ENCODE data around the gene MACROD1. TPM values are rescaled to one million over a fixed set of nuclear protein-coding genes. Genes with fewer than 3 reads are reported as not detected.

Gene MACROD1
- total and polyA plus RNA-seq, 2 of the 13 experiments (the other 11 are each of a cell fraction or from before 2014, with no cell fraction given): 23.1 to 34.5 TPM

DNA sequence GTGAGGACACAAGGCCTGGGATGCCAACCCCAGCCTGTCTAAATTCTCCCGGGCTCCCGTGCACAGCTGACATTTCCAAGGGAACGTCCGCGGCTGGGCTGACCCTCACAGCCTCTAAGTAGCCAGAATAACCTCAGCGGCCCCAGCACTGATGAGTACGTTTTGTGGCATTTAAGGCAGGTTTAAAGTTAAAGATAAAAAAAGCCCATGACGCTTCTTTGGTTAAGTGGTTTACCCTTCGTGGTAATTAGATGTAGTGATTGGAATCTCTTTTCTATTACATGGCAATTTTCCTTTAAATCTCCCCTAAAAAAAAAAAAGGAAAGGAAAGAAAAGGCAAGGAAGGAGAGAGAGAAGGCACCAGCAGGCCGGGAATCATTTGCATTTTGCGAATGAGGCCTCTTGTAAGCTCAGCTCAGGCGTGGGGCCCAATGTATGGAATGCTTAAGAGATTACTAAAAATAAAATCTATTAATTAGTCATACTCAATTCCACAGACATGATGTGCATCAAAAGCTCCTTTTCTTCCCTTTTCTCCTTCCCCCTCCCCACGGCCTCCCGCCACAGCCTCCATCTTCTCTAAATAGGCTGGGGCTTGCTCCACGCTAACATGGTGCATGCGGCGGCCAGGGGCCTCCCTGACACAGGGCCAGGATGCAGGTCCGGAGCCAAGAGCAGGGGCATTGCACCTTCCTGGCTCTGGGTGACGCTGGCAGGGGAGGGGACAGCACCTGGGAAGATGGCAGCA, 44.1 kb downstream of the MACROD1 start (continued):
- TF ChIP-seq KLF11 (CRISPR knock-in tag; IDR thresholded peaks at IDR 0.05) (no peak), SOX5 (CRISPR knock-in tag; IDR thresholded peaks at IDR 0.05; ENCODE audit: borderline replicate concordance) (no peak)

DNA sequence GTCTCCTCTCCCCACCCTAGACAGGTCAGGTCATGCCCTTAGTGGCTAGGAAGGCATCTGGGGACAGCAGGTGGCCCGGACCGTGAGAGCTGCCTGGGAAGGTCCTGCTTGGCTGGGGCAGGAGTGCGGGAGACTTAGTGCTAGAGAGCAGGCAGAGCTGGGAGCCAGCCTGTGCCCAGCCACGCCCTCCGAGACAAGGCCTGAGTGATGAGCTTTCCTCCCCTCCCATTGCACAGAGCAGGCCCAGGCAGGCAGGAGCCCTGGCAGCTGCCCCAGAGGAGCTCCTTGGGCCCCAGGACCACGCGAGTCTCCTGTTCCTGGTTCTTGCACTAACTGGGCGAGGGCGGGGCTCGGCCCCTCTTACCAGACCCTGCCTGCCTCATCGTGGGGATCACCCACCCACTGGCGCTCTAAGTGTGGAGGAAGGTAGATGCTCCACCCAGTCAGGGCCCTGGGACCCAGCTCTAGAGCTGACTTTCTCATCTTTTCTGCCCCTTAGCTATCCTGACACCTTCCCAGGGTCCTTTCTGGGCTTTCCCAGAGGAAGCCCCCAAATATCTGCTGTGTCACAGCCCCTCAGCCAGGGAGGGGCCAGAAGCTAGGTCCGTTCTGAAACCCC, 44.9 kb downstream of the MACROD1 start:
- 0 out of 2 replicates have a peak, but pooled peaks cover 4% of the 10 kb centered on the region for H4K20me1 ChIP-seq (ENCODE audit: insufficient read depth, low read length)
- intact Hi-C loops (cut with micrococcal nuclease; ENCODE audit: unreplicated experiment): no loop called here
- in situ Hi-C loops (cut with HindIII; ENCODE audit: extremely low pct_ligation_motif_present, low pct_unique_long_range_greater_than_20kb): no loop called here
- ATAC-seq (peak; percentile 19; the same call in 1 of the 3 replicates), FAIRE-seq (no peak), DNase-seq (ENCODE audit: low spot score) (no peak)
- no peak overlapping the region for H2AFZ ChIP-seq (ENCODE audit: low read length)
- ChIA-PET POLR2A (interaction anchor here (1.0 kb wide), 1 partner anchor 11 kb away, joined by 3 read pairs; no protein-coding TSS in a partner anchor), CTCF (ENCODE audit: low intra/inter-chr PET ratio, low total read pairs) (no interaction called here)
- no peak overlapping the region for H3K9ac ChIP-seq (ENCODE audit: insufficient read depth, low read depth, low read length)
- no peaks in the 10 kb centered on the region for H3K4me1 ChIP-seq (ENCODE audit: insufficient read depth, low read length)
- no peaks in the 10 kb centered on the region for H3K27me3 ChIP-seq (ENCODE audit: control insufficient read depth in 1 of 2, insufficient read depth in 2 of 2, low read length in 2 of 2)
- no peak overlapping the region for H3K27ac ChIP-seq (ENCODE audit: extremely low read length, insufficient read depth, low read length)
- BruUV-seq (replicated peaks): no TSS peak
- no peak overlapping the region for H3K4me3 ChIP-seq (replicated peaks in 1 of 3; ENCODE audit: insufficient read depth in 1 of 3, low read depth in 2 of 3, low read length in 3 of 3)
- 100% methylated on average over 2 of the region's 13 CpGs for WGBS (ENCODE audit: low lambda C conversion rate)
- H3K79me2 ChIP-seq (ENCODE audit: insufficient read depth, low read length): no peaks in the 10 kb centered on the region
- no peak overlapping the region for H3K4me2 ChIP-seq (ENCODE audit: low read depth, low read length)
- H3K36me3 ChIP-seq (replicated peaks in 1 of 2; ENCODE audit: control insufficient read depth in 1 of 2, insufficient read depth in 2 of 2, low read length in 2 of 2): no peaks in the 10 kb centered on the region; a peak in 1 of 5 replicates
- no peaks in the 10 kb centered on the region for H3K9me3 ChIP-seq (ENCODE audit: low read length)
- TF ChIP-seq SYNCRIP (IDR thresholded peaks at IDR 0.05; ENCODE audit: insufficient read depth, low read depth, low read length): no peak
- TF ChIP-seq ZSCAN29 (CRISPR knock-in tag; conservative IDR thresholded peaks at IDR 0.05): no peak
- no peak for TF ChIP-seq DR1 (CRISPR knock-in tag; IDR thresholded peaks at IDR 0.05)
- TF ChIP-seq EP300 (IDR thresholded peaks at IDR 0.05; ENCODE audit: low read depth in 2 of 2, low read length in 2 of 2): no peak
- TF ChIP-seq EP300 (CRISPR knock-in tag; IDR thresholded peaks at IDR 0.05; ENCODE audit: borderline replicate concordance): no peak
- no peak for TF ChIP-seq ZZZ3 (CRISPR knock-in tag; IDR thresholded peaks at IDR 0.05; ENCODE audit: borderline replicate concordance)
- no peak for TF ChIP-seq ZNF614 (CRISPR knock-in tag; IDR thresholded peaks at IDR 0.05; ENCODE audit: borderline replicate concordance)
- TF ChIP-seq, protein P1, sequence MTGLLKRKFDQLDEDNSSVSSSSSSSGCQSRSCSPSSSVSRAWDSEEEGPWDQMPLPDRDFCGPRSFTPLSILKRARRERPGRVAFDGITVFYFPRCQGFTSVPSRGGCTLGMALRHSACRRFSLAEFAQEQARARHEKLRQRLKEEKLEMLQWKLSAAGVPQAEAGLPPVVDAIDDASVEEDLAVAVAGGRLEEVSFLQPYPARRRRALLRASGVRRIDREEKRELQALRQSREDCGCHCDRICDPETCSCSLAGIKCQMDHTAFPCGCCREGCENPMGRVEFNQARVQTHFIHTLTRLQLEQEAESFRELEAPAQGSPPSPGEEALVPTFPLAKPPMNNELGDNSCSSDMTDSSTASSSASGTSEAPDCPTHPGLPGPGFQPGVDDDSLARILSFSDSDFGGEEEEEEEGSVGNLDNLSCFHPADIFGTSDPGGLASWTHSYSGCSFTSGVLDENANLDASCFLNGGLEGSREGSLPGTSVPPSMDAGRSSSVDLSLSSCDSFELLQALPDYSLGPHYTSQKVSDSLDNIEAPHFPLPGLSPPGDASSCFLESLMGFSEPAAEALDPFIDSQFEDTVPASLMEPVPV (CRISPR knock-in tag; IDR thresholded peaks at IDR 0.05): no peak
- TF ChIP-seq, protein P2, sequence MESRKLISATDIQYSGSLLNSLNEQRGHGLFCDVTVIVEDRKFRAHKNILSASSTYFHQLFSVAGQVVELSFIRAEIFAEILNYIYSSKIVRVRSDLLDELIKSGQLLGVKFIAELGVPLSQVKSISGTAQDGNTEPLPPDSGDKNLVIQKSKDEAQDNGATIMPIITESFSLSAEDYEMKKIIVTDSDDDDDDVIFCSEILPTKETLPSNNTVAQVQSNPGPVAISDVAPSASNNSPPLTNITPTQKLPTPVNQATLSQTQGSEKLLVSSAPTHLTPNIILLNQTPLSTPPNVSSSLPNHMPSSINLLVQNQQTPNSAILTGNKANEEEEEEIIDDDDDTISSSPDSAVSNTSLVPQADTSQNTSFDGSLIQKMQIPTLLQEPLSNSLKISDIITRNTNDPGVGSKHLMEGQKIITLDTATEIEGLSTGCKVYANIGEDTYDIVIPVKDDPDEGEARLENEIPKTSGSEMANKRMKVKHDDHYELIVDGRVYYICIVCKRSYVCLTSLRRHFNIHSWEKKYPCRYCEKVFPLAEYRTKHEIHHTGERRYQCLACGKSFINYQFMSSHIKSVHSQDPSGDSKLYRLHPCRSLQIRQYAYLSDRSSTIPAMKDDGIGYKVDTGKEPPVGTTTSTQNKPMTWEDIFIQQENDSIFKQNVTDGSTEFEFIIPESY (CRISPR knock-in tag; IDR thresholded peaks at IDR 0.05): no peak
- TF ChIP-seq IKZF4 (CRISPR knock-in tag; IDR thresholded peaks at IDR 0.05; ENCODE audit: borderline replicate concordance, low read depth, not compliant biosample characterization): no peak
- TF ChIP-seq, protein P3, sequence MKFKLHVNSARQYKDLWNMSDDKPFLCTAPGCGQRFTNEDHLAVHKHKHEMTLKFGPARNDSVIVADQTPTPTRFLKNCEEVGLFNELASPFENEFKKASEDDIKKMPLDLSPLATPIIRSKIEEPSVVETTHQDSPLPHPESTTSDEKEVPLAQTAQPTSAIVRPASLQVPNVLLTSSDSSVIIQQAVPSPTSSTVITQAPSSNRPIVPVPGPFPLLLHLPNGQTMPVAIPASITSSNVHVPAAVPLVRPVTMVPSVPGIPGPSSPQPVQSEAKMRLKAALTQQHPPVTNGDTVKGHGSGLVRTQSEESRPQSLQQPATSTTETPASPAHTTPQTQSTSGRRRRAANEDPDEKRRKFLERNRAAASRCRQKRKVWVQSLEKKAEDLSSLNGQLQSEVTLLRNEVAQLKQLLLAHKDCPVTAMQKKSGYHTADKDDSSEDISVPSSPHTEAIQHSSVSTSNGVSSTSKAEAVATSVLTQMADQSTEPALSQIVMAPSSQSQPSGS (CRISPR knock-in tag; IDR thresholded peaks at IDR 0.05): no peak
- no peak for TF ChIP-seq SSRP1 (CRISPR knock-in tag; IDR thresholded peaks at IDR 0.05)
- no peak for TF ChIP-seq ZSCAN30 (CRISPR knock-in tag; IDR thresholded peaks at IDR 0.05)
- TF ChIP-seq FOXK2 (IDR thresholded peaks at IDR 0.05): no peak

All from HepG2 (cell line).